Spinal cord (tissue), 10 donors: ENCODE data around the gene SLC43A1. TPM values are rescaled to one million over a fixed set of nuclear protein-coding genes. Genes with fewer than 3 reads are reported as not detected.

Source experiments
- DNase-seq, 6 donors: peaks; one replicate each; pipeline versions ENCODE4 v3.0.0 to v3.0.0-alpha.2; 2013 to 2015; ENCODE audit warnings: low spot score in 6 of 6, low read depth in 4 of 6
- H3K27ac ChIP-seq: one replicate; pipeline ENCODE4 v1.5.1; 2013; ENCODE audit warnings: low read depth, low read length, control low read depth
- H3K27me3 ChIP-seq: one replicate; pipeline ENCODE4 v1.6.1; 2013; ENCODE audit warnings: low read length; ENCODE audit not compliant: control insufficient read depth, insufficient read depth
- H3K36me3 ChIP-seq: one replicate; pipeline ENCODE4 v1.6.1; 2013; ENCODE audit warnings: low read length; ENCODE audit not compliant: control insufficient read depth, insufficient read depth
- H3K4me1 ChIP-seq: one replicate; pipeline ENCODE4 v1.6.1; 2013; ENCODE audit warnings: low read length; ENCODE audit not compliant: control insufficient read depth, insufficient read depth
- H3K4me3 ChIP-seq: one replicate; pipeline ENCODE4 v1.5.1; 2013; ENCODE audit warnings: low read depth, low read length, control low read depth
- H3K9me3 ChIP-seq: one replicate; pipeline ENCODE4 v1.6.1; 2013; ENCODE audit warnings: low read length; ENCODE audit not compliant: control insufficient read depth, insufficient read depth
- WGBS: methylation state at CpG from one replicate; pipeline ENCODE4 v1.1.5; 2013; ENCODE audit warnings: missing lambda C conversion rate; ENCODE audit not compliant: insufficient coverage; 5-methylcytosine and 5-hydroxymethylcytosine counted together
- polyA plus RNA-seq, 2 donors: library from polyadenylated mRNA; unstranded; fragments of 120-200 nt; gene quantifications; one replicate each; pipeline ENCODE4 v1.2.1, GENCODE V29; 2013; ENCODE audit not compliant: insufficient read length in 2 of 2
- total RNA-seq, 2 donors: library from RNA; depleted of rRNA in 1 of 2; stranded (reverse); fragments of 120-200 nt in 1 of 2; fragments of >200 nt in 1 of 2; gene quantifications; one replicate each; pipeline versions ENCODE4 v1.2.3 to v1.2.4, GENCODE V29; 2013 to 2014
- donor health status: healthy.

The SLC43A1 gene
- total and polyA plus RNA-seq, 4 donors, result 4.0 to 10.4 (median 5.7) TPM

GRCh38 chr11:57466680-57467079, 48.8 kb downstream of the SLC43A1 start:
- Histone ChIP-seq H3K27me3 (peaks cover 2% of the 10 kb centered on the region), H3K9me3 (no peaks in the 10 kb centered on the region), H3K4me1 (peaks cover 19% of the 10 kb centered on the region), H3K27ac (no peak overlapping the region), H3K4me3 (no peak overlapping the region), H3K36me3 (peaks cover 14% of the 10 kb centered on the region)
- DNase-seq, result no peak
- WGBS, result 67% methylated on average over 4 of the region's 4 CpGs

- WGBS, result 72% methylated on average over 17 of the region's 30 CpGs
- H3K27me3 ChIP-seq, result peaks cover 19% of the 10 kb centered on the region
- peaks cover 31% of the 10 kb centered on the region for H3K4me1 ChIP-seq
- no peak overlapping the region for H3K27ac ChIP-seq
- H3K4me3 ChIP-seq, result no peak overlapping the region
- no peak for DNase-seq
- H3K9me3 ChIP-seq, result no peaks in the 10 kb centered on the region
- H3K36me3 ChIP-seq, result peaks cover 14% of the 10 kb centered on the region
Measured at GRCh38 chr11:57464539-57465181, 50.8 kb downstream of the SLC43A1 start.

GRCh38 chr11:57463671-57464538, 51.6 kb downstream of the SLC43A1 start:
- WGBS, result 23% methylated on average over 10 of the region's 14 CpGs
- peaks cover 14% of the 10 kb centered on the region for H3K36me3 ChIP-seq
- no peak overlapping the region for H3K4me3 ChIP-seq
- DNase-seq, result peak in 1 of 6 donors; percentile 60
- H3K27ac ChIP-seq, result no peak overlapping the region
- peaks cover 38% of the 10 kb centered on the region for H3K4me1 ChIP-seq
- H3K27me3 ChIP-seq, result peaks cover 26% of the 10 kb centered on the region
- no peaks in the 10 kb centered on the region for H3K9me3 ChIP-seq

GRCh38 chr11:57462597-57462996, 52.9 kb downstream of the SLC43A1 start:
- Histone ChIP-seq H3K27me3 (peaks cover 39% of the 10 kb centered on the region), H3K9me3 (no peaks in the 10 kb centered on the region), H3K27ac (no peak overlapping the region), H3K4me1 (peaks cover 51% of the 10 kb centered on the region), H3K4me3 (no peak overlapping the region), H3K36me3 (peaks cover 8% of the 10 kb centered on the region)
- 80% methylated on average over 3 of the region's 3 CpGs for WGBS
- no peak for DNase-seq

- peaks cover 45% of the 10 kb centered on the region for H3K27me3 ChIP-seq
- H3K36me3 ChIP-seq, result peaks cover 5% of the 10 kb centered on the region
- no peaks in the 10 kb centered on the region for H3K9me3 ChIP-seq
- no peak overlapping the region for H3K27ac ChIP-seq
- DNase-seq, result no peak
- peaks cover 58% of the 10 kb centered on the region for H3K4me1 ChIP-seq
- H3K4me3 ChIP-seq, result no peak overlapping the region
- WGBS, result 47% methylated on average over 13 of the region's 16 CpGs
Measured at GRCh38 chr11:57461841-57462489, 53.5 kb downstream of the SLC43A1 start.

GRCh38 chr11:57460758-57461749, 54.4 kb downstream of the SLC43A1 start:
- Histone ChIP-seq H3K27me3 (peaks cover 53% of the 10 kb centered on the region), H3K36me3 (peaks cover 5% of the 10 kb centered on the region), H3K4me1 (peaks cover 61% of the 10 kb centered on the region), H3K27ac (no peak overlapping the region), H3K9me3 (no peaks in the 10 kb centered on the region), H3K4me3 (peak overlapping the region; percentile 24)
- peak in 1 of 6 donors; percentile 28 for DNase-seq
- WGBS, result 4% methylated on average over 49 of the region's 50 CpGs

- peak in 2 of 6 donors; percentile 88 to 89 for DNase-seq
- no peak within 1 kb of the TSS for H3K27ac ChIP-seq
- H3K36me3 ChIP-seq, result peaks cover 5% of the 10 kb centered on the region
- 0% methylated on average over 43 of the region's 66 CpGs for WGBS
- peaks cover 53% of the 10 kb centered on the region for H3K27me3 ChIP-seq
- no peaks in the 10 kb centered on the region for H3K9me3 ChIP-seq
- peak within 1 kb of the TSS; percentile 24 for H3K4me3 ChIP-seq
- H3K4me1 ChIP-seq, result peaks cover 61% of the 10 kb centered on the region
Measured at GRCh38 chr11:57460022-57460757, 55.3 kb downstream of the SLC43A1 start, which contains the start of gene RTN4RL2. RTN4RL2 (plus strand) TSS chr11:57460528; CDS start chr11:57460866, 338 bp downstream.

- Histone ChIP-seq H3K9me3 (no peaks in the 10 kb centered on the region), H3K4me3 (peak overlapping the region; percentile 21), H3K27me3 (peaks cover 53% of the 10 kb centered on the region), H3K27ac (no peak overlapping the region), H3K36me3 (no peaks in the 10 kb centered on the region), H3K4me1 (peaks cover 61% of the 10 kb centered on the region)
- DNase-seq, result peak in 1 of 6 donors; percentile 41
- under 1% methylated on average over 59 of the region's 62 CpGs for WGBS
Measured at GRCh38 chr11:57459164-57460021, 56.1 kb downstream of the SLC43A1 start.
